Measurements from ENCODE around the gene SHTN1.

Gene SHTN1

GRCh38 chr10:116831790-116832189 is 173.2 kb downstream of the SHTN1 start:
- DNase-seq (ENCODE audit: low read depth): no peak
